GM12872 (cell line): Measurements from ENCODE around the gene ARMC3.

Experiments used
- CTCF ChIP-seq: IDR thresholded peaks from 3 replicates; pipeline ENCODE4 v1.5.1; 2011; ENCODE audit warnings: low read depth, mild to moderate bottlenecking, low read length, moderate library complexity; ENCODE audit not compliant: insufficient read depth

ARMC3 gene

GRCh38 chr10:22899775-22900174 is 28.1 kb upstream of the ARMC3 start:
- no peak for TF ChIP-seq CTCF

GRCh38 chr10:22900841-22901601 is 26.8 kb upstream of the ARMC3 start:
- no peak for TF ChIP-seq CTCF

- no peak for TF ChIP-seq CTCF
Observed at GRCh38 chr10:22903694-22904093, 24.2 kb upstream of the ARMC3 start.

GRCh38 chr10:22906767-22907166 is 21.1 kb upstream of the ARMC3 start:
- no peak for TF ChIP-seq CTCF

- no peak for TF ChIP-seq CTCF
Observed at GRCh38 chr10:22908837-22909236, 19.0 kb upstream of the ARMC3 start.

- TF ChIP-seq CTCF: no peak
Observed at GRCh38 chr10:22911067-22911466, 16.8 kb upstream of the ARMC3 start.

GRCh38 chr10:22911889-22912762 is 15.7 kb upstream of the ARMC3 start:
- TF ChIP-seq CTCF: no peak
